ENCODE measurements around the gene AFF3.

DNA sequence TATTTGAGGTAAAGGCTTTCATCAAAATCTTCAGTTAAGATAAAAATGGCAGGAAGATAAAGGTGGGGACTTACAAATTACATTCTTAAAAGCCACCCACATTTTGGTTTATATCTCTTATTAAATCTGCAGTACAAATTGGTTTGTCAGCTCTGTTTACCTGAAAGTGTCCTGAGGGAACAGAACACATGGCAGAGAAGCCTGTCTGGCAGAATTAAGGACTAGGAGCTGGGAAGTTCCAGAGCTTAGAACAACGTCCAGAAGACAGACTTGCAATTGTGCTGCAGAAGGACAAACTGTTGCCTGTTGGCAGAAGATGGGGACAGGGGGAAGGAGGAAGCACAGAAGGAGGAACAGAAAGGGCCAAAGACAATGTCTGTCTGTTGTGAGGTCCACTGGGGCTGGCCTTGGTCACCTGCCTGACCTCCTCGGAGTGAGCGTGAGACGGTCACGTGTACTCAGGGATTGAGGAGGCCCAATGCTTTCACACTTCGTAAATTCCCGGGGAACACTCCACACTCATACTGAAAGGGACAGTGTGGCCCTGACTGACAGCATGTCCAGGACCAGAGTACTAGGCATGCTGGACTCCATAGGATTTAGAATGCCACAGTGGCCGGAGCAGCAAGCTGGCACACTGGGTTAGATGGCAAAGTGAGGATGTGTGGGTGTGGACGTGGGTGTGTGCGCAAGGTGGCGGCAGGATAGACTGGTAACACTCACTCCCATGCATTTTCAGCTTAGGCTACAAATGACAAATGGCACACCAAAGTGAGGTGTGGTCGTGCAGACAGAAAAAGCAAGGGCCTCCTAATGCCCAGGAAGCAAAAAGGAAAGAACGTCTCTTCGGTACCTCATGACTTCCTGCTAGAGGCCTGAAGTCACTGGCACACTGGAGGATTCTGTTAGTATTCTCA lies 441.6 kb downstream of the AFF3 start:
- TF ChIP-seq, protein P1, sequence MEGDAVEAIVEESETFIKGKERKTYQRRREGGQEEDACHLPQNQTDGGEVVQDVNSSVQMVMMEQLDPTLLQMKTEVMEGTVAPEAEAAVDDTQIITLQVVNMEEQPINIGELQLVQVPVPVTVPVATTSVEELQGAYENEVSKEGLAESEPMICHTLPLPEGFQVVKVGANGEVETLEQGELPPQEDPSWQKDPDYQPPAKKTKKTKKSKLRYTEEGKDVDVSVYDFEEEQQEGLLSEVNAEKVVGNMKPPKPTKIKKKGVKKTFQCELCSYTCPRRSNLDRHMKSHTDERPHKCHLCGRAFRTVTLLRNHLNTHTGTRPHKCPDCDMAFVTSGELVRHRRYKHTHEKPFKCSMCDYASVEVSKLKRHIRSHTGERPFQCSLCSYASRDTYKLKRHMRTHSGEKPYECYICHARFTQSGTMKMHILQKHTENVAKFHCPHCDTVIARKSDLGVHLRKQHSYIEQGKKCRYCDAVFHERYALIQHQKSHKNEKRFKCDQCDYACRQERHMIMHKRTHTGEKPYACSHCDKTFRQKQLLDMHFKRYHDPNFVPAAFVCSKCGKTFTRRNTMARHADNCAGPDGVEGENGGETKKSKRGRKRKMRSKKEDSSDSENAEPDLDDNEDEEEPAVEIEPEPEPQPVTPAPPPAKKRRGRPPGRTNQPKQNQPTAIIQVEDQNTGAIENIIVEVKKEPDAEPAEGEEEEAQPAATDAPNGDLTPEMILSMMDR (IDR thresholded peaks at IDR 0.05): no peak
- TF ChIP-seq POLR2AphosphoS5 (IDR thresholded peaks at IDR 0.05): no peak
